Coronary artery (tissue), 2 donors: ENCODE results near the gene CCDC73.

Experiments
- DNase-seq: peaks from one replicate; pipeline ENCODE4 v3.0.0-alpha.2; 2017; ENCODE audit warnings: low spot score
- H3K27ac ChIP-seq, 2 donors: fragments of 200-600 bp; sonication (generic); one replicate each; pipeline ENCODE4 v1.5.1; 2016 to 2019
- H3K4me3 ChIP-seq: fragments of 200-600 bp; sonication (generic); 2 replicates; pipeline ENCODE4 v1.5.1; 2016; ENCODE audit warnings: mild to moderate bottlenecking, moderate library complexity
- TF ChIP-seq, protein P1 (sequence below): fragments of 200-600 bp; sonication (generic); IDR thresholded peaks from one replicate; pipeline ENCODE4 v1.5.1; 2019; ENCODE audit warnings: antibody characterized with exemption

The CCDC73 gene

DNA sequence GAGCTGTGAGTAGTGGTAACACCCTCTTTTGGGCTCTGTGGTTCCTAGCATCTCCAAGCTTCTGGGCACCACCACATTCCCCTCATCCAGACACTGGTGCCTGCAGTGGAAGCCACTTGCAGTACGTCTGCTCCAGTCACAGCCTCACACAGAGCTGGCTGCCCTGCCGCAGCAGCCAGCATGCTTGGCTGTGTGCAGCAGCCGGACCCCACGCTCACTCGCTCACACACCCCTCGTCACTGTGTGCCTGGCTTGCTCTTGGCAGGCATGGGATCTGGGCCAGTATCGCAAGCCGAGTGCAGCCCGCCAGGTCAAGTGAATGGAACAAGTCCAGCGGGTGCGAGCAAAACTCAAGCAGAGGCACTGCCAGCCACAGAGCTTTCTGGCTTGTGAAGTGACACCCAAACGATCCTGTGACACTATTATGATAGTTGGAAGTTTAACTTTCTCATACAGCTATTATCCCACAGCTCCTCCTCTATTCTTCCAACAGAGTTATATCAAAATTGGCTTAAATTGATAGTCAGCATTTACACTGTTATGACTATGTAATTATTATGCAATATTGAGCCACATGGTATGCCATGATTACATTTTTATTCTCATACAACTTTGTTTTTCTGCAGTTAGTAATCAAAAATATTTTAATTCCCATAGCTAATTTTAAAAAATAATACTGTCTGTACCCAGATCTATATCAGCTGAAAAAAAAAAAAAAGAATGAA, 89.0 kb downstream of the CCDC73 start:
- H3K27ac ChIP-seq, result no peak overlapping the region
- no peak for DNase-seq
- TF ChIP-seq, protein P1, sequence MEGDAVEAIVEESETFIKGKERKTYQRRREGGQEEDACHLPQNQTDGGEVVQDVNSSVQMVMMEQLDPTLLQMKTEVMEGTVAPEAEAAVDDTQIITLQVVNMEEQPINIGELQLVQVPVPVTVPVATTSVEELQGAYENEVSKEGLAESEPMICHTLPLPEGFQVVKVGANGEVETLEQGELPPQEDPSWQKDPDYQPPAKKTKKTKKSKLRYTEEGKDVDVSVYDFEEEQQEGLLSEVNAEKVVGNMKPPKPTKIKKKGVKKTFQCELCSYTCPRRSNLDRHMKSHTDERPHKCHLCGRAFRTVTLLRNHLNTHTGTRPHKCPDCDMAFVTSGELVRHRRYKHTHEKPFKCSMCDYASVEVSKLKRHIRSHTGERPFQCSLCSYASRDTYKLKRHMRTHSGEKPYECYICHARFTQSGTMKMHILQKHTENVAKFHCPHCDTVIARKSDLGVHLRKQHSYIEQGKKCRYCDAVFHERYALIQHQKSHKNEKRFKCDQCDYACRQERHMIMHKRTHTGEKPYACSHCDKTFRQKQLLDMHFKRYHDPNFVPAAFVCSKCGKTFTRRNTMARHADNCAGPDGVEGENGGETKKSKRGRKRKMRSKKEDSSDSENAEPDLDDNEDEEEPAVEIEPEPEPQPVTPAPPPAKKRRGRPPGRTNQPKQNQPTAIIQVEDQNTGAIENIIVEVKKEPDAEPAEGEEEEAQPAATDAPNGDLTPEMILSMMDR, result no peak
- H3K4me3 ChIP-seq, result no peak overlapping the region

DNA sequence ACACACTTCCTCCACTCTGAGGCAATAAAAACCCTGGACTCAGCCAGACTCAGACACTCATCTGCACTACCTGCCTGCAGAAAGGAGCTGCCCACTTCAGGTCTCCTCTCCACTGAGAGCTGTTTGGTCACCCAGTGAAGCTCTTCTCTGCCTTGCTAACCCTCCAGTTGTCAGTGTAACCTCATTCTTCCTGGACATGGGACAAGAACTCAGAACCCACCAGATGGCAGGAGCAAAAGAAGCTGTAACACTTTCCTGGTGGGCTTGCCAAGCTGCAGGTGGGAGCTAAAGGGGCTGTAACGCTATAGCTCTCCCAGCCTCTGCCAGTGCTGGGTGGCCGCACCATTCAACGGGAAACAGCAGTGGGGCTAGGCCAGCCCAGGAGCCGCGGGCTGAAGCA, 89.7 kb downstream of the CCDC73 start:
- Histone ChIP-seq H3K4me3 (no peak overlapping the region), H3K27ac (no peak overlapping the region)
- no peak for DNase-seq
- TF ChIP-seq, protein P1, result no peak

DNA sequence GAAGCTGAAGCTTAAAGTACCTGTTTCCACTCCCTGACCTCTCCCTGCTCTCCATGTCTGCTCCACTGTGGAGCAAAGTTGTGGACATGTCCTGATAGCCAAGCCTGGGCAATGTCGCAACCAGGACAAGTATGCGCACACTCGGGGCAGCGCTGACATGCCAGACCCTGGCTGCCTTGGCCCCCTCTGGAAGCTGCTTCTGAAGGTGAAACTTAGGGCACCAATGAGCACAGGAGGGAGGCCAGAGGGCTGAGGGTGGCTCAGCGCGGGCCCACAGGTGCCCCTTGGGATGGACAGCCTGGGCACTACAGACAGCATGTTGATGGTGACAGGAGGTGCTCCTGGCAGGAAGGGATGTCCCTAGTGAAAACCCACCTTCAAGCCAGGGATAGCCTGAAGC, 90.2 kb downstream of the CCDC73 start:
- Histone ChIP-seq H3K27ac (no peak overlapping the region), H3K4me3 (no peak overlapping the region)
- TF ChIP-seq, protein P1, result no peak
- DNase-seq, result no peak

DNA sequence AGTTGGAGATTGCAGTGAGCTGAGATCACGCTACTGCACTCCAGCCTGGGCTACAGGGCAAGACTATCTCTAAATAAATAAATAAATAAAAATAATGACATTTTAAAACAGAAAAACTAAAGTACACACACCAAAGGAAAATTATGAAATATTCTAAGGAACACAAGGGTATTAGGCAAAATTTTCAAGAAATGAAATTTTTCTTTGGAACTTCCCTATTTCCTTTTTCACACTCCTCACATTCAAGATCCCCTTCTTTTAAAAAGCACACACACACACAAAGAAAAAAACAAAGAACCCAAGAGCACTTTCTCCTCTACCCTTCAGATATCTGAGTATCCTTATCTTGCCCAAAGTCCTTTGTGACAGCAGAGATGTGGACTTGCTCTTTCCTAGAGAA, 92.8 kb downstream of the CCDC73 start:
- Histone ChIP-seq H3K4me3 (no peak overlapping the region), H3K27ac (no peak overlapping the region)
- no peak for DNase-seq
- TF ChIP-seq, protein P1, result no peak

DNA sequence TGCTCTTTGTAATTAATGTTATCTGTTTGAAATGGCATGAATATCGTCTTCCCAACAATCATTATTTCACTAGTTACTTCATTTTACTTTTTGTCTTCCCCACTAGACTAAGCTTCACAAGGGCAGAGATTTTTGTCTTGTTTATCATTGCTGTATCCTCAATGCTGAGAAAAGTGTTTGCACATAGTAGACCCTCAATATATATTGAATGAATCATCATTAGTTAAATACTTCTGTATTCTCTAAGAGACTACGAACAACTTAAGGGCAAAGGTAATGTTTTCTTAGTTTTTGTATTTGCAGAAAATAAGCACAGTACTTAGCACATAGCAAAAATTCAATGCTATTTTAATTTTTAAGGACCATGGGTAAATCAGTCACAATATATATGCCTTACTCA, 95.9 kb downstream of the CCDC73 start:
- Histone ChIP-seq H3K27ac (no peak overlapping the region), H3K4me3 (no peak overlapping the region)
- TF ChIP-seq, protein P1, result no peak
- no peak for DNase-seq

DNA sequence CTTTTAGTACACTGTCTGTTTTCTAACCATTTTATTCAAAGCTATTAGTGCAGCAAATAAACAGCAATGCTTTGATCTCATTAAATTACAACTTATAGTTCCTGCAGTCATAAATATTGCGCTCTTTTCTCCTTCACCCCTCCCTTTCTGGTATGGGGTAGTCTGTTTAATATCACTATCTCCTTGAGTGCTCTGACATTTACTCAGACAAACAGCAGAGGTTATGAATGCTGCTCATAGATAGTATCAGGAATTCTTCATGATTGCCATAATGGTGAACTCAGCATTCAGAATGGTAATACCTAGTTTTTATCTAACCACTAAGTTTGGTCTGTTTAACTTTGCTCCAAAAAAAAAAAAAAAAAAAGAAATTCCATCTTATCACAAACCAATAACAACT, 123.4 kb downstream of the CCDC73 start:
- no peak overlapping the region for H3K4me3 ChIP-seq
- DNase-seq, result no peak
- TF ChIP-seq, protein P1, result no peak
- H3K27ac ChIP-seq, result no peak overlapping the region

DNA sequence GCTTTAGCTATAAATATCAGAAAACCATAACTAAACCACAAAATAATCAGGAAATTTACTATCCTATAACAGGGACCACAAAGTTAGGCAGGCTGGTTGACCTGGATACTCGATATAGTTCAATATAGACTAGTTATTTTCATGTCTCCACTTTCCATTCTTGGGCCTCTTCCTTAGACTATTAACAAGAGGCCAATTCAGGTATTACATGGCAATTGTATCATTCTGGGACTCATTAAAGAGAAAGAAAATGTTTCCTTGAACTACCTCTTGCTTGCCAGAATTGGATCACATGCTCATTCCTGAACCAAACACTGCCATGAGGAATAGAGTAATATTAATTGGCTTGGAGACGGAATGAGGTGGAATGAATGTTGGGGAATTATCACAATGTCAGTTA, 134.8 kb downstream of the CCDC73 start:
- Histone ChIP-seq H3K4me3 (no peak overlapping the region), H3K27ac (no peak overlapping the region)
- TF ChIP-seq, protein P1, result no peak
- DNase-seq, result no peak
